Activated CD4-positive, alpha-beta T cell treated with anti-CD3 and anti-CD28 coated beads, Interleukin-10, Interleukin-2, amounts not matched to agents 100 ng/mL and 50 ng/mL, durations not matched to agents 16 hours and 8 hours (primary cell): ENCODE data around the gene RNU6-1.

Experiments used
- DNase-seq: peaks from one replicate; pipeline ENCODE4 v3.0.0-alpha.2; 2020

RNU6-1 gene

GRCh38 chr15:67855842-67856241, 16.0 kb upstream of the RNU6-1 start:
- DNase-seq: no peak

GRCh38 chr15:67854358-67854757, 14.5 kb upstream of the RNU6-1 start:
- DNase-seq: no peak

GRCh38 chr15:67853454-67853853, 13.6 kb upstream of the RNU6-1 start:
- DNase-seq: no peak

- DNase-seq: no peak
Observed at GRCh38 chr15:67852418-67852817, 12.6 kb upstream of the RNU6-1 start.

- DNase-seq: no peak
Observed at GRCh38 chr15:67850994-67851571, 11.2 kb upstream of the RNU6-1 start.

GRCh38 chr15:67850336-67850735, 10.5 kb upstream of the RNU6-1 start:
- DNase-seq: no peak

- no peak for DNase-seq
Observed at GRCh38 chr15:67849538-67849937, 9.7 kb upstream of the RNU6-1 start.

GRCh38 chr15:67845974-67846373, 6.1 kb upstream of the RNU6-1 start:
- no peak for DNase-seq

GRCh38 chr15:67843571-67844387, 3.9 kb upstream of the RNU6-1 start:
- DNase-seq: no peak

GRCh38 chr15:67843092-67843501, 3.3 kb upstream of the RNU6-1 start:
- no peak for DNase-seq

GRCh38 chr15:67841513-67841762, 1.6 kb upstream of the RNU6-1 start:
- DNase-seq: no peak

GRCh38 chr15:67840749-67841512, 1.1 kb upstream of the RNU6-1 start:
- no peak for DNase-seq

- DNase-seq: peak; percentile 31
Observed at GRCh38 chr15:67839499-67839928, 331 bp downstream of the RNU6-1 start.

GRCh38 chr15:67838789-67839332, 984 bp downstream of the RNU6-1 start:
- DNase-seq: no peak

- no peak for DNase-seq
Observed at GRCh38 chr15:67836955-67837354, 2.9 kb downstream of the RNU6-1 start.

GRCh38 chr15:67836477-67836876, 3.4 kb downstream of the RNU6-1 start:
- DNase-seq: peak; percentile 53

GRCh38 chr15:67836134-67836455, 3.8 kb downstream of the RNU6-1 start:
- no peak for DNase-seq

- no peak for DNase-seq
Observed at GRCh38 chr15:67835297-67836133, 4.3 kb downstream of the RNU6-1 start.

- DNase-seq: no peak
Observed at GRCh38 chr15:67834581-67835296, 5.1 kb downstream of the RNU6-1 start.

GRCh38 chr15:67833710-67834511, 5.9 kb downstream of the RNU6-1 start:
- peak; percentile 30 for DNase-seq
